NCI-H187 treated with DMSO at 0.1 percent for 48 hours (cell line): ENCODE data around the gene PRKN.

Source experiments
- DNase-seq: peaks from one replicate; lab custom pipeline; 2025; lab: John Stamatoyannopoulos, UW

Gene PRKN

GRCh38 chr6:162618448-162619002, 109.0 kb downstream of the PRKN start:
- no peak for DNase-seq

- DNase-seq, result no peak
Observed at GRCh38 chr6:162615016-162615705, 112.4 kb downstream of the PRKN start.

GRCh38 chr6:162613310-162613709, 114.3 kb downstream of the PRKN start:
- no peak for DNase-seq

- DNase-seq, result no peak
Observed at GRCh38 chr6:162612613-162613012, 115.0 kb downstream of the PRKN start.

GRCh38 chr6:162610351-162610750, 117.2 kb downstream of the PRKN start:
- DNase-seq, result no peak

GRCh38 chr6:162605881-162606280, 121.7 kb downstream of the PRKN start:
- no peak for DNase-seq

GRCh38 chr6:162603231-162604015, 124.1 kb downstream of the PRKN start:
- no peak for DNase-seq

GRCh38 chr6:162602759-162603158, 124.8 kb downstream of the PRKN start:
- no peak for DNase-seq

- no peak for DNase-seq
Observed at GRCh38 chr6:162596676-162597075, 130.9 kb downstream of the PRKN start.

GRCh38 chr6:162591517-162591916, 136.0 kb downstream of the PRKN start:
- DNase-seq, result no peak

- DNase-seq, result no peak
Observed at GRCh38 chr6:162581988-162582780, 145.4 kb downstream of the PRKN start.

- no peak for DNase-seq
Observed at GRCh38 chr6:162580619-162581018, 146.9 kb downstream of the PRKN start.

GRCh38 chr6:162576016-162576415, 151.6 kb downstream of the PRKN start:
- no peak for DNase-seq

GRCh38 chr6:162572240-162572639, 155.3 kb downstream of the PRKN start:
- DNase-seq, result no peak

GRCh38 chr6:162568266-162568665, 159.3 kb downstream of the PRKN start:
- no peak for DNase-seq

GRCh38 chr6:162562041-162562440, 165.5 kb downstream of the PRKN start:
- DNase-seq, result no peak

GRCh38 chr6:162560891-162561290, 166.7 kb downstream of the PRKN start:
- no peak for DNase-seq

GRCh38 chr6:162554531-162554930, 173.0 kb downstream of the PRKN start:
- no peak for DNase-seq

- no peak for DNase-seq
Observed at GRCh38 chr6:162546905-162547304, 180.7 kb downstream of the PRKN start.

- no peak for DNase-seq
Observed at GRCh38 chr6:162543221-162543620, 184.3 kb downstream of the PRKN start.

GRCh38 chr6:162541019-162541601, 186.5 kb downstream of the PRKN start:
- DNase-seq, result no peak

- DNase-seq, result no peak
Observed at GRCh38 chr6:162539321-162539720, 188.2 kb downstream of the PRKN start.
